Suprapubic skin (tissue), 4 donors: ENCODE data around the gene ATP6V1E1. TPM values are rescaled to one million over a fixed set of nuclear protein-coding genes. Genes with fewer than 3 reads are reported as not detected.

Experiments
- DNase-seq, 2 donors: peaks; one replicate each; pipeline ENCODE4 v3.0.0-alpha.2; 2019; ENCODE audit warnings: low spot score in 2 of 2
- H3K27ac ChIP-seq: fragments of 200-600 bp; sonication (generic); one replicate; pipeline ENCODE4 v1.5.1; 2019
- H3K27me3 ChIP-seq: fragments of 200-600 bp; sonication (generic); one replicate; pipeline ENCODE4 v1.5.1; 2019
- H3K36me3 ChIP-seq: fragments of 200-600 bp; sonication (generic); one replicate; pipeline ENCODE4 v1.5.1; 2019
- H3K4me1 ChIP-seq: fragments of 200-600 bp; sonication (generic); one replicate; pipeline ENCODE4 v1.5.1; 2019
- H3K4me3 ChIP-seq: fragments of 200-600 bp; sonication (generic); one replicate; pipeline ENCODE4 v1.5.1; 2019; ENCODE audit warnings: mild to moderate bottlenecking
- H3K9me3 ChIP-seq: fragments of 200-600 bp; sonication (generic); one replicate; pipeline ENCODE4 v1.5.1; 2019
- CTCF ChIP-seq, 2 donors: fragments of 200-600 bp in 1 of 2; fragments of 450-650 bp in 1 of 2; sonication (generic) in 1 of 2; IDR thresholded peaks; one replicate each; pipeline ENCODE4 v1.5.1; 2016 to 2019; ENCODE audit warnings: antibody characterized with exemption in 2 of 2, mild to moderate bottlenecking in 1 of 2, moderate library complexity in 1 of 2
- EP300 ChIP-seq: sonication (generic); formaldehyde crosslinking; IDR thresholded peaks from one replicate; pipeline ENCODE4 v1.6.1; 2017; ENCODE audit warnings: antibody characterized with exemption
- POLR2A ChIP-seq, 2 donors: fragments of 450-650 bp; IDR thresholded peaks; one replicate each; pipeline ENCODE4 v1.6.1; 2017; ENCODE audit warnings: antibody characterized with exemption in 2 of 2, mild to moderate bottlenecking in 2 of 2, moderate library complexity in 2 of 2
- POLR2AphosphoS5 ChIP-seq, 3 donors: sonication (generic); formaldehyde crosslinking; IDR thresholded peaks; one replicate each; pipeline ENCODE4 v1.6.1; 2017; ENCODE audit warnings: antibody characterized with exemption in 3 of 3
- WGBS: methylation state at CpG from one replicate; pipeline ENCODE4 v1.1.5; 2018; 5-methylcytosine and 5-hydroxymethylcytosine counted together
- total RNA-seq, 4 donors: library from RNA; depleted of rRNA; stranded (reverse); fragments of >200 nt; gene quantifications; one replicate each; pipeline ENCODE4 v1.1.0, GENCODE V29; 2016

ATP6V1E1 gene
- total RNA-seq, 4 donors from 2014 or later, result 106 to 128 (median 115) TPM

- WGBS, result 94% methylated on average over 7 of the region's 7 CpGs
- no peak overlapping the region for H3K4me3 ChIP-seq
- no peaks in the 10 kb centered on the region for H3K4me1 ChIP-seq
- no peak overlapping the region for H3K27ac ChIP-seq
- no peaks in the 10 kb centered on the region for H3K9me3 ChIP-seq
- no peak for TF ChIP-seq POLR2A (IDR thresholded peaks at IDR 0.05)
- no peak for TF ChIP-seq POLR2AphosphoS5 (IDR thresholded peaks at IDR 0.05)
- no peak for DNase-seq
- no peaks in the 10 kb centered on the region for H3K27me3 ChIP-seq
- H3K36me3 ChIP-seq, result peaks cover 53% of the 10 kb centered on the region
Observed at GRCh38 chr22:17613280-17613679, 15.3 kb downstream of the ATP6V1E1 start.

GRCh38 chr22:17612057-17612456 is 16.5 kb downstream of the ATP6V1E1 start:
- H3K9me3 ChIP-seq, result no peaks in the 10 kb centered on the region
- TF ChIP-seq POLR2AphosphoS5 (IDR thresholded peaks at IDR 0.05), result no peak
- no peak for TF ChIP-seq CTCF (IDR thresholded peaks at IDR 0.05)
- TF ChIP-seq EP300, result no peak
- no peak for TF ChIP-seq POLR2A (IDR thresholded peaks at IDR 0.05)
- peaks cover 49% of the 10 kb centered on the region for H3K36me3 ChIP-seq
- no peak for DNase-seq
- H3K4me1 ChIP-seq, result no peaks in the 10 kb centered on the region
- WGBS, result 59% methylated on average over 3 of the region's 3 CpGs
- no peak overlapping the region for H3K27ac ChIP-seq
- H3K4me3 ChIP-seq, result no peak overlapping the region
- no peaks in the 10 kb centered on the region for H3K27me3 ChIP-seq

GRCh38 chr22:17607891-17608521 is 20.5 kb downstream of the ATP6V1E1 start:
- 84% methylated on average over 4 of the region's 4 CpGs for WGBS
- peaks cover 46% of the 10 kb centered on the region for H3K36me3 ChIP-seq

GRCh38 chr22:17606496-17606895 is 22.1 kb downstream of the ATP6V1E1 start:
- Histone ChIP-seq H3K36me3 (peaks cover 36% of the 10 kb centered on the region), H3K4me1 (no peaks in the 10 kb centered on the region), H3K4me3 (no peak overlapping the region), H3K9me3 (no peaks in the 10 kb centered on the region), H3K27ac (no peak overlapping the region), H3K27me3 (no peaks in the 10 kb centered on the region)
- TF ChIP-seq CTCF (IDR thresholded peaks at IDR 0.05) (no peak), POLR2A (IDR thresholded peaks at IDR 0.05) (no peak), POLR2AphosphoS5 (IDR thresholded peaks at IDR 0.05) (no peak), EP300 (no peak)
- DNase-seq, result no peak
- 51% methylated on average over 5 of the region's 5 CpGs for WGBS

More at GRCh38 chr22:17607891-17608521, 20.5 kb downstream of the ATP6V1E1 start:
- no peak for DNase-seq
- Histone ChIP-seq H3K4me1 (no peaks in the 10 kb centered on the region), H3K9me3 (no peaks in the 10 kb centered on the region), H3K4me3 (no peak overlapping the region), H3K27me3 (no peaks in the 10 kb centered on the region), H3K27ac (no peak overlapping the region)
- no peak for TF ChIP-seq EP300
- no peak for TF ChIP-seq POLR2AphosphoS5 (IDR thresholded peaks at IDR 0.05)
- TF ChIP-seq CTCF (IDR thresholded peaks at IDR 0.05), result no peak
- TF ChIP-seq POLR2A (IDR thresholded peaks at IDR 0.05), result no peak

- no peak for DNase-seq
- Histone ChIP-seq H3K4me3 (no peak overlapping the region), H3K36me3 (peaks cover 45% of the 10 kb centered on the region), H3K27me3 (no peaks in the 10 kb centered on the region), H3K4me1 (no peaks in the 10 kb centered on the region), H3K27ac (no peak overlapping the region), H3K9me3 (no peaks in the 10 kb centered on the region)
- no peak for TF ChIP-seq POLR2A (IDR thresholded peaks at IDR 0.05)
- TF ChIP-seq CTCF (IDR thresholded peaks at IDR 0.05), result no peak
- no peak for TF ChIP-seq EP300
- no peak for TF ChIP-seq POLR2AphosphoS5 (IDR thresholded peaks at IDR 0.05)
- WGBS, result 82% methylated on average over 4 of the region's 4 CpGs
Observed at GRCh38 chr22:17603668-17604067, 24.9 kb downstream of the ATP6V1E1 start.

GRCh38 chr22:17601031-17601430 is 27.5 kb downstream of the ATP6V1E1 start:
- WGBS, result 67% methylated on average over 3 of the region's 3 CpGs
- TF ChIP-seq POLR2A (IDR thresholded peaks at IDR 0.05) (no peak), EP300 (no peak), POLR2AphosphoS5 (IDR thresholded peaks at IDR 0.05) (no peak), CTCF (IDR thresholded peaks at IDR 0.05) (no peak)
- DNase-seq, result peak in 1 of 2 donors; percentile 11
- no peak overlapping the region for H3K27ac ChIP-seq
- no peak overlapping the region for H3K4me3 ChIP-seq
- H3K9me3 ChIP-seq, result no peaks in the 10 kb centered on the region
- peaks cover 59% of the 10 kb centered on the region for H3K36me3 ChIP-seq
- H3K27me3 ChIP-seq, result no peaks in the 10 kb centered on the region
- no peaks in the 10 kb centered on the region for H3K4me1 ChIP-seq
